CD14-positive monocyte (primary cell): ENCODE measurements around the gene ZNF143. TPM values are rescaled to one million over a fixed set of nuclear protein-coding genes. Genes with fewer than 3 reads are reported as not detected.

ENCODE experiments used
- DNase-seq, 3 donors: peaks; one replicate each; pipeline ENCODE4 v3.0.0-alpha.2; 2011 to 2022
- H2AFZ ChIP-seq: 2 replicates; pipeline ENCODE4 v1.6.0; 2012; ENCODE audit warnings: mild to moderate bottlenecking, low read depth, low read length, inconsistent platforms; ENCODE audit not compliant: insufficient read depth, poor library complexity, severe bottlenecking
- H3K27ac ChIP-seq, 2 donors: 1 replicate in 1 of 2; 2 replicates in 1 of 2; pipeline ENCODE4 v1.5.1; 2012 to 2013; ENCODE audit warnings: low read length in 2 of 2, control low read depth in 1 of 2, inconsistent platforms in 1 of 2, low read depth in 1 of 2, mild to moderate bottlenecking in 1 of 2
- H3K27me3 ChIP-seq, 2 donors: one replicate each; pipeline versions ENCODE4 v1.6.0 to v1.6.1; 2011 to 2013; ENCODE audit warnings: low read length in 2 of 2; ENCODE audit not compliant: control insufficient read depth in 2 of 2, insufficient read depth in 2 of 2
- H3K36me3 ChIP-seq, 2 donors: replicated peaks in 1 of 2; 1 replicate in 1 of 2; 2 replicates in 1 of 2; pipeline versions ENCODE4 v1.5.1 to v1.6.1; 2012 to 2013; ENCODE audit warnings: low read length in 2 of 2, control low read depth in 1 of 2, inconsistent platforms in 1 of 2, mild to moderate bottlenecking in 1 of 2; ENCODE audit not compliant: insufficient read depth in 2 of 2, control insufficient read depth in 1 of 2
- H3K4me1 ChIP-seq, 2 donors: 1 replicate in 1 of 2; 2 replicates in 1 of 2; pipeline versions ENCODE4 v1.5.1 to v1.6.1; 2012 to 2013; ENCODE audit warnings: low read length in 2 of 2, control low read depth in 1 of 2, inconsistent platforms in 1 of 2, mild to moderate bottlenecking in 1 of 2, moderate library complexity in 1 of 2; ENCODE audit not compliant: insufficient read depth in 2 of 2, control insufficient read depth in 1 of 2
- H3K4me2 ChIP-seq: replicated peaks from 2 replicates; pipeline ENCODE3; 2012; ENCODE audit warnings: low read length, moderate library complexity, mild to moderate bottlenecking; ENCODE audit not compliant: poor library complexity, severe bottlenecking; ENCODE audit errors: extremely low read depth
- H3K4me3 ChIP-seq, 3 experiments: fragments of 200-600 bp in 1 of 3; sonication (generic) in 1 of 3; replicated peaks in 1 of 3; 1 replicate in 2 of 3; 2 replicates in 1 of 3; pipeline ENCODE4 v1.5.1; 2011 to 2013; ENCODE audit warnings: low read length in 3 of 3, mild to moderate bottlenecking in 3 of 3, control low read depth in 2 of 3, low read depth in 2 of 3, inconsistent platforms in 1 of 3, moderate library complexity in 1 of 3
- H3K79me2 ChIP-seq: 2 replicates; pipeline ENCODE4 v1.6.0; 2012; ENCODE audit warnings: mild to moderate bottlenecking, control low read depth, inconsistent platforms, low read length, moderate library complexity; ENCODE audit not compliant: insufficient read depth
- H3K9ac ChIP-seq: 2 replicates; pipeline ENCODE4 v1.6.0; 2017; ENCODE audit warnings: low read length, mild to moderate bottlenecking; ENCODE audit not compliant: insufficient read depth, poor library complexity, severe bottlenecking
- H3K9me3 ChIP-seq, 2 donors: replicated peaks in 1 of 2; 1 replicate in 1 of 2; 2 replicates in 1 of 2; pipeline versions ENCODE4 v1.5.1 to v1.6.1; 2012 to 2013; ENCODE audit warnings: low read length in 2 of 2, control low read depth in 1 of 2; ENCODE audit not compliant: control insufficient read depth in 1 of 2, insufficient read depth in 1 of 2
- H4K20me1 ChIP-seq: 2 replicates; pipeline ENCODE4 v1.6.0; 2012; ENCODE audit warnings: mild to moderate bottlenecking, low read length, control low read depth, moderate library complexity; ENCODE audit not compliant: insufficient read depth
- H3K27ac Mint-ChIP-seq, 7 donors: one replicate each; pipeline ENCODE4 v1.8.0; 2020; ENCODE audit warnings: mild to moderate bottlenecking in 7 of 7, mixed read lengths in 7 of 7, moderate library complexity in 6 of 7, inconsistent platforms in 2 of 7
- H3K27me3 Mint-ChIP-seq, 3 donors: one replicate each; pipeline ENCODE4 v1.8.0; 2021 to 2022; ENCODE audit warnings: low read depth in 3 of 3, mild to moderate bottlenecking in 3 of 3, mixed read lengths in 3 of 3, moderate library complexity in 3 of 3, inconsistent platforms in 1 of 3
- H3K36me3 Mint-ChIP-seq, 2 donors: one replicate each; pipeline ENCODE4 v1.8.0; 2020; ENCODE audit warnings: mixed read lengths in 2 of 2, inconsistent platforms in 1 of 2, mild to moderate bottlenecking in 1 of 2
- H3K4me1 Mint-ChIP-seq: one replicate; pipeline ENCODE4 v1.8.0; 2020; ENCODE audit warnings: mild to moderate bottlenecking, mixed read lengths
- H3K4me3 Mint-ChIP-seq, 2 donors: one replicate each; pipeline ENCODE4 v1.8.0; 2020; ENCODE audit warnings: mild to moderate bottlenecking in 2 of 2, mixed read lengths in 2 of 2, moderate library complexity in 1 of 2
- H3K9me3 Mint-ChIP-seq, 7 donors: one replicate each; pipeline ENCODE4 v1.8.0; 2020 to 2022; ENCODE audit warnings: mixed read lengths in 7 of 7, mild to moderate bottlenecking in 6 of 7, moderate library complexity in 6 of 7, inconsistent platforms in 2 of 7
- CTCF ChIP-seq: fragments of 200-600 bp; IDR thresholded peaks from one replicate; pipeline ENCODE4 v1.8.0; 2022; ENCODE audit warnings: antibody characterized with exemption, mild to moderate bottlenecking
- WGBS: methylation state at CpG from one replicate; pipeline ENCODE4 v1.1.5; 2013; ENCODE audit warnings: missing lambda C conversion rate; ENCODE audit not compliant: insufficient coverage; 5-methylcytosine and 5-hydroxymethylcytosine counted together
- intact Hi-C, 2 donors: fragments of 100-400 bp; cut with micrococcal nuclease; formaldehyde crosslinking; loops; one replicate each; pipeline versions ENCODE4 v1.15.0 to v1.15.1; 2023
- polyA plus RNA-seq, 3 donors: library from polyadenylated mRNA; depleted of rRNA in 1 of 3; unstranded in 2 of 3; stranded (reverse) in 1 of 3; fragments of 300-500 nt in 2 of 3; fragments of >200 nt in 1 of 3; fragmentation: Illumina TruSeq in 2 of 3; gene quantifications; 1 replicate in 2 of 3; 2 replicates in 1 of 3; pipeline ENCODE4 v1.2.3, GENCODE V29; 2012 to 2021

The ZNF143 gene
- polyA plus RNA-seq, 3 donors = 26.8 to 30.5 (median 30.1) TPM

- H3K36me3 ChIP-seq = peaks cover 36 to 58% of the 10 kb centered on the region in 2 donors
- peaks cover 24% of the 10 kb centered on the region for H4K20me1 ChIP-seq
- H3K27ac ChIP-seq = no peak overlapping the region
- H2AFZ ChIP-seq = no peak overlapping the region
- H3K27me3 ChIP-seq = no peaks in the 10 kb centered on the region
- no peak for TF ChIP-seq CTCF
- Mint-ChIP-seq H3K27ac (peak overlapping the region in 1 of 7 donors; percentile 12), H3K4me3 (no peak overlapping the region), H3K27me3 (no peaks in the 10 kb centered on the region), H3K36me3 (peaks cover 34 to 64% of the 10 kb centered on the region in 2 donors), H3K4me1 (peaks cover 22% of the 10 kb centered on the region), H3K9me3 (no peaks in the 10 kb centered on the region)
- peaks cover 19 to 21% of the 10 kb centered on the region in 2 donors for H3K4me1 ChIP-seq
- H3K9me3 ChIP-seq = no peaks in the 10 kb centered on the region
- H3K4me2 ChIP-seq = no peak overlapping the region
- no peak for DNase-seq
- no peak overlapping the region for H3K9ac ChIP-seq
- no CpG with 5 or more reads among the region's 1 CpG for WGBS
- H3K79me2 ChIP-seq = peaks cover 6% of the 10 kb centered on the region
- H3K4me3 ChIP-seq = no peak overlapping the region
- intact Hi-C loops = no loop called here
Measured at GRCh38 chr11:9507277-9507580, 46.4 kb downstream of the ZNF143 start.

GRCh38 chr11:9509041-9509440 is 48.2 kb downstream of the ZNF143 start:
- Histone ChIP-seq H3K9ac (no peak overlapping the region), H3K9me3 (no peaks in the 10 kb centered on the region), H3K36me3 (peaks cover 48 to 64% of the 10 kb centered on the region in 2 donors), H3K79me2 (peaks cover 6% of the 10 kb centered on the region), H3K4me1 (peaks cover 14 to 17% of the 10 kb centered on the region in 2 donors), H3K27ac (no peak overlapping the region), H2AFZ (no peak overlapping the region), H3K27me3 (no peaks in the 10 kb centered on the region), H3K4me3 (no peak overlapping the region), H4K20me1 (peaks cover 28% of the 10 kb centered on the region), H3K4me2 (no peak overlapping the region)
- Mint-ChIP-seq H3K27me3 (no peaks in the 10 kb centered on the region), H3K27ac (peak overlapping the region in 1 of 7 donors; percentile 19), H3K4me3 (no peak overlapping the region), H3K36me3 (peaks cover 47 to 68% of the 10 kb centered on the region in 2 donors), H3K4me1 (peaks cover 17% of the 10 kb centered on the region), H3K9me3 (no peaks in the 10 kb centered on the region)
- no CpG with 5 or more reads among the region's 2 CpGs for WGBS
- no peak for TF ChIP-seq CTCF
- intact Hi-C loops = no loop called here
- DNase-seq = no peak
